Activated naive CD8-positive, alpha-beta T cell treated with anti-CD3 and anti-CD28 coated beads for 36 hours (primary cell): ENCODE data around the gene NEDD4L. TPM values are rescaled to one million over a fixed set of nuclear protein-coding genes. Genes with fewer than 3 reads are reported as not detected.

Experiments used
- DNase-seq: peaks from one replicate; pipeline ENCODE4 v3.0.0; 2021
- H3K27ac Mint-ChIP-seq: one replicate; pipeline ENCODE4 v1.8.0; 2022; ENCODE audit warnings: mild to moderate bottlenecking, moderate library complexity, mixed read lengths
- H3K27me3 Mint-ChIP-seq: one replicate; pipeline ENCODE4 v1.8.0; 2022; ENCODE audit warnings: mild to moderate bottlenecking, mixed read lengths
- H3K36me3 Mint-ChIP-seq: one replicate; pipeline ENCODE4 v1.8.0; 2021; ENCODE audit warnings: mild to moderate bottlenecking, mixed read lengths
- H3K4me1 Mint-ChIP-seq: one replicate; pipeline ENCODE4 v1.8.0; 2021; ENCODE audit warnings: mixed read lengths
- H3K4me3 Mint-ChIP-seq: one replicate; pipeline ENCODE4 v1.8.0; 2022; ENCODE audit warnings: mild to moderate bottlenecking, moderate library complexity, mixed read lengths
- H3K9me3 Mint-ChIP-seq: one replicate; pipeline ENCODE4 v1.8.0; 2022; ENCODE audit warnings: mixed read lengths
- total RNA-seq, 2 experiments: library from RNA; stranded (reverse); gene quantifications; one replicate each; pipeline ENCODE4 v1.2.3, GENCODE V29; 2021

The NEDD4L gene
- total RNA-seq, 2 experiments from 2014 or later: 10.5 to 14.4 TPM

- peaks cover 27% of the 10 kb centered on the region for H3K27me3 Mint-ChIP-seq
- H3K36me3 Mint-ChIP-seq: no peaks in the 10 kb centered on the region
- peaks cover 9% of the 10 kb centered on the region for H3K4me1 Mint-ChIP-seq
- no peak overlapping the region for H3K27ac Mint-ChIP-seq
- DNase-seq: no peak
- H3K9me3 Mint-ChIP-seq: no peaks in the 10 kb centered on the region
- no peak overlapping the region for H3K4me3 Mint-ChIP-seq
Observed at GRCh38 chr18:58104096-58104495, 60.1 kb downstream of the NEDD4L start.

- H3K4me3 Mint-ChIP-seq: no peak overlapping the region
- no peaks in the 10 kb centered on the region for H3K9me3 Mint-ChIP-seq
- no peak for DNase-seq
- peaks cover 9% of the 10 kb centered on the region for H3K4me1 Mint-ChIP-seq
- no peak overlapping the region for H3K27ac Mint-ChIP-seq
- H3K27me3 Mint-ChIP-seq: peaks cover 27% of the 10 kb centered on the region
- no peaks in the 10 kb centered on the region for H3K36me3 Mint-ChIP-seq
Observed at GRCh38 chr18:58105206-58105887, 61.3 kb downstream of the NEDD4L start.

- Mint-ChIP-seq H3K27ac (no peak overlapping the region), H3K4me3 (no peak overlapping the region)
Observed at GRCh38 chr18:58105888-58106260, 61.8 kb downstream of the NEDD4L start.

GRCh38 chr18:58106289-58107070 is 62.5 kb downstream of the NEDD4L start:
- Mint-ChIP-seq H3K4me1 (peaks cover 9% of the 10 kb centered on the region), H3K9me3 (no peaks in the 10 kb centered on the region), H3K27ac (no peak overlapping the region), H3K4me3 (no peak overlapping the region), H3K27me3 (peaks cover 23% of the 10 kb centered on the region), H3K36me3 (no peaks in the 10 kb centered on the region)
- no peak for DNase-seq

More at GRCh38 chr18:58105888-58106260, 61.8 kb downstream of the NEDD4L start:
- Mint-ChIP-seq H3K4me1 (peaks cover 9% of the 10 kb centered on the region), H3K27me3 (peaks cover 27% of the 10 kb centered on the region), H3K36me3 (no peaks in the 10 kb centered on the region), H3K9me3 (no peaks in the 10 kb centered on the region)
- DNase-seq: no peak

GRCh38 chr18:58109256-58109655 is 65.2 kb downstream of the NEDD4L start:
- H3K36me3 Mint-ChIP-seq: no peaks in the 10 kb centered on the region
- no peak overlapping the region for H3K27ac Mint-ChIP-seq
- no peak overlapping the region for H3K4me3 Mint-ChIP-seq
- DNase-seq: no peak
- H3K9me3 Mint-ChIP-seq: no peaks in the 10 kb centered on the region
- H3K4me1 Mint-ChIP-seq: peaks cover 6% of the 10 kb centered on the region
- H3K27me3 Mint-ChIP-seq: peaks cover 11% of the 10 kb centered on the region

GRCh38 chr18:58110398-58110797 is 66.4 kb downstream of the NEDD4L start:
- Mint-ChIP-seq H3K27me3 (peaks cover 4% of the 10 kb centered on the region), H3K4me3 (no peak overlapping the region), H3K4me1 (peaks cover 6% of the 10 kb centered on the region), H3K9me3 (no peaks in the 10 kb centered on the region), H3K27ac (no peak overlapping the region), H3K36me3 (no peaks in the 10 kb centered on the region)
- no peak for DNase-seq

- Mint-ChIP-seq H3K9me3 (no peaks in the 10 kb centered on the region), H3K4me3 (no peak overlapping the region), H3K36me3 (no peaks in the 10 kb centered on the region), H3K4me1 (peaks cover 6% of the 10 kb centered on the region), H3K27me3 (no peaks in the 10 kb centered on the region), H3K27ac (no peak overlapping the region)
- DNase-seq: no peak
Observed at GRCh38 chr18:58112174-58112573, 68.1 kb downstream of the NEDD4L start.

- H3K27ac Mint-ChIP-seq: peak overlapping the region; percentile 30
- DNase-seq: no peak
- H3K27me3 Mint-ChIP-seq: no peaks in the 10 kb centered on the region
- no peaks in the 10 kb centered on the region for H3K36me3 Mint-ChIP-seq
- H3K9me3 Mint-ChIP-seq: no peaks in the 10 kb centered on the region
- H3K4me1 Mint-ChIP-seq: peaks cover 6% of the 10 kb centered on the region
- no peak overlapping the region for H3K4me3 Mint-ChIP-seq
Observed at GRCh38 chr18:58113337-58113736, 69.3 kb downstream of the NEDD4L start.

GRCh38 chr18:58114766-58115165 is 70.7 kb downstream of the NEDD4L start:
- Mint-ChIP-seq H3K4me3 (no peak overlapping the region), H3K27me3 (no peaks in the 10 kb centered on the region), H3K36me3 (no peaks in the 10 kb centered on the region), H3K9me3 (no peaks in the 10 kb centered on the region), H3K27ac (no peak overlapping the region), H3K4me1 (peaks cover 6% of the 10 kb centered on the region)
- no peak for DNase-seq

- no peak overlapping the region for H3K27ac Mint-ChIP-seq
- H3K27me3 Mint-ChIP-seq: no peaks in the 10 kb centered on the region
- no peak overlapping the region for H3K4me3 Mint-ChIP-seq
- H3K4me1 Mint-ChIP-seq: peaks cover 6% of the 10 kb centered on the region
- no peak for DNase-seq
- H3K36me3 Mint-ChIP-seq: no peaks in the 10 kb centered on the region
- H3K9me3 Mint-ChIP-seq: no peaks in the 10 kb centered on the region
Observed at GRCh38 chr18:58116818-58117217, 72.8 kb downstream of the NEDD4L start.

- H3K27ac Mint-ChIP-seq: no peak overlapping the region
- H3K27me3 Mint-ChIP-seq: no peaks in the 10 kb centered on the region
- no peak for DNase-seq
- no peak overlapping the region for H3K4me3 Mint-ChIP-seq
- H3K9me3 Mint-ChIP-seq: no peaks in the 10 kb centered on the region
- H3K4me1 Mint-ChIP-seq: peaks cover 6% of the 10 kb centered on the region
- no peaks in the 10 kb centered on the region for H3K36me3 Mint-ChIP-seq
Observed at GRCh38 chr18:58117786-58118403, 73.9 kb downstream of the NEDD4L start.

- H3K27ac Mint-ChIP-seq: no peak overlapping the region
Observed at GRCh38 chr18:58118536-58118935, 74.5 kb downstream of the NEDD4L start.

GRCh38 chr18:58119819-58120218 is 75.8 kb downstream of the NEDD4L start:
- H3K4me1 Mint-ChIP-seq: peaks cover 4% of the 10 kb centered on the region
- H3K27me3 Mint-ChIP-seq: no peaks in the 10 kb centered on the region
- H3K27ac Mint-ChIP-seq: no peak overlapping the region

More at GRCh38 chr18:58118536-58118935, 74.5 kb downstream of the NEDD4L start:
- Mint-ChIP-seq H3K9me3 (no peaks in the 10 kb centered on the region), H3K4me3 (no peak overlapping the region), H3K4me1 (peaks cover under 1% of the 10 kb centered on the region), H3K36me3 (no peaks in the 10 kb centered on the region), H3K27me3 (no peaks in the 10 kb centered on the region)
- no peak for DNase-seq

GRCh38 chr18:58124475-58124874 is 80.4 kb downstream of the NEDD4L start:
- Mint-ChIP-seq H3K4me1 (peaks cover 4% of the 10 kb centered on the region), H3K27ac (no peak overlapping the region), H3K27me3 (no peaks in the 10 kb centered on the region), H3K9me3 (no peaks in the 10 kb centered on the region), H3K36me3 (no peaks in the 10 kb centered on the region), H3K4me3 (no peak overlapping the region)
- no peak for DNase-seq

More at GRCh38 chr18:58119819-58120218, 75.8 kb downstream of the NEDD4L start:
- Mint-ChIP-seq H3K4me3 (no peak overlapping the region), H3K9me3 (no peaks in the 10 kb centered on the region), H3K36me3 (no peaks in the 10 kb centered on the region)
- DNase-seq: no peak

- Mint-ChIP-seq H3K4me3 (no peak overlapping the region), H3K27me3 (no peaks in the 10 kb centered on the region), H3K4me1 (peaks cover 4% of the 10 kb centered on the region), H3K27ac (no peak overlapping the region), H3K9me3 (no peaks in the 10 kb centered on the region), H3K36me3 (no peaks in the 10 kb centered on the region)
- no peak for DNase-seq
Observed at GRCh38 chr18:58125183-58125582, 81.2 kb downstream of the NEDD4L start.
